ENCODE data around the gene MAGEB4.

DNA sequence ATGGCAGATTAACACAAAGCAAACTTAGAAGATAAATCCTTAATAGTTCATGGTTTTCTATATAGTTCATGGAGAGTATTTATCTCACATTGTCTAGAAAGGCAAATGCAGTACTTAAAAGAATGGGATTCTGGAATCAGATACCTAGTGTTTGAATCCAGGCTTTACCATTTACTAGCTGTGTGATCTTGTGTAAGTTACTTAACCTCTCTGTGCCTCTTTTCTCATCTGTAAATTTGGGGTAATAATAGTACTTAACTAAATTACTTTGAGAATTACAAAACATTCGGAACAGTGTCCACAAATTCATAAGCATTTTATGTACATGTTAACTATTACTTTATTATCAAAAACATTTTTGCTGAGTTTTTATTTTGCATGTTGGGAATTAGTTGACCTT lies 21.0 kb downstream of the MAGEB4 start:
- TF ChIP-seq EZH2phosphoT487 (IDR thresholded peaks at IDR 0.05; ENCODE audit: borderline replicate concordance), result no peak
- TF ChIP-seq, protein P1, sequence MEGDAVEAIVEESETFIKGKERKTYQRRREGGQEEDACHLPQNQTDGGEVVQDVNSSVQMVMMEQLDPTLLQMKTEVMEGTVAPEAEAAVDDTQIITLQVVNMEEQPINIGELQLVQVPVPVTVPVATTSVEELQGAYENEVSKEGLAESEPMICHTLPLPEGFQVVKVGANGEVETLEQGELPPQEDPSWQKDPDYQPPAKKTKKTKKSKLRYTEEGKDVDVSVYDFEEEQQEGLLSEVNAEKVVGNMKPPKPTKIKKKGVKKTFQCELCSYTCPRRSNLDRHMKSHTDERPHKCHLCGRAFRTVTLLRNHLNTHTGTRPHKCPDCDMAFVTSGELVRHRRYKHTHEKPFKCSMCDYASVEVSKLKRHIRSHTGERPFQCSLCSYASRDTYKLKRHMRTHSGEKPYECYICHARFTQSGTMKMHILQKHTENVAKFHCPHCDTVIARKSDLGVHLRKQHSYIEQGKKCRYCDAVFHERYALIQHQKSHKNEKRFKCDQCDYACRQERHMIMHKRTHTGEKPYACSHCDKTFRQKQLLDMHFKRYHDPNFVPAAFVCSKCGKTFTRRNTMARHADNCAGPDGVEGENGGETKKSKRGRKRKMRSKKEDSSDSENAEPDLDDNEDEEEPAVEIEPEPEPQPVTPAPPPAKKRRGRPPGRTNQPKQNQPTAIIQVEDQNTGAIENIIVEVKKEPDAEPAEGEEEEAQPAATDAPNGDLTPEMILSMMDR (conservative IDR thresholded peaks at IDR 0.05; ENCODE audit: low read length), result no peak
